Mononuclear cell (primary cell): ENCODE results near the gene TIPIN. TPM values are rescaled to one million over a fixed set of nuclear protein-coding genes. Genes with fewer than 3 reads are reported as not detected.

Experiments
- H3K27me3 ChIP-seq: 2 replicates; pipeline ENCODE4 v1.6.0; 2011; ENCODE audit warnings: low read length, control low read depth; ENCODE audit not compliant: insufficient read depth
- H3K4me1 ChIP-seq: 2 replicates; pipeline ENCODE4 v1.5.1; 2011; ENCODE audit warnings: mild to moderate bottlenecking, low read length, control low read depth; ENCODE audit not compliant: insufficient read depth
- H3K4me3 ChIP-seq: 2 replicates; pipeline ENCODE4 v1.5.1; 2011; ENCODE audit warnings: mild to moderate bottlenecking, low read length, moderate library complexity
- H3K9me3 ChIP-seq: 2 replicates; pipeline ENCODE4 v1.5.1; 2011; ENCODE audit warnings: low read depth, mild to moderate bottlenecking, control low read depth, low read length
- total RNA-seq: library from RNA; depleted of rRNA; stranded (reverse); fragments of >200 nt; gene quantifications from one replicate; pipeline ENCODE4 v1.2.3, GENCODE V29; 2012

Gene TIPIN
- total RNA-seq, 1 donor = 5.5 TPM

- Histone ChIP-seq H3K27me3 (no peaks in the 10 kb centered on the region), H3K9me3 (no peaks in the 10 kb centered on the region), H3K4me3 (no peak overlapping the region), H3K4me1 (peaks cover 31% of the 10 kb centered on the region)
Observed at GRCh38 chr15:66294932-66295235, 61.6 kb downstream of the TIPIN start.

GRCh38 chr15:66294157-66294931 is 62.1 kb downstream of the TIPIN start:
- Histone ChIP-seq H3K4me3 (peak overlapping the region; percentile 54), H3K4me1 (peaks cover 31% of the 10 kb centered on the region), H3K9me3 (no peaks in the 10 kb centered on the region), H3K27me3 (no peaks in the 10 kb centered on the region)

- Histone ChIP-seq H3K27me3 (no peaks in the 10 kb centered on the region), H3K4me1 (peaks cover 31% of the 10 kb centered on the region), H3K9me3 (no peaks in the 10 kb centered on the region), H3K4me3 (peak within 1 kb of the TSS; percentile 54)
Observed at GRCh38 chr15:66293419-66294156, 62.9 kb downstream of the TIPIN start, which contains the start of gene DIS3L. TSS of gene DIS3L (plus strand) at chr15:66293568. CDS start at chr15:66293597, 29 bp downstream.

- no peaks in the 10 kb centered on the region for H3K9me3 ChIP-seq
- H3K27me3 ChIP-seq = no peaks in the 10 kb centered on the region
- peak overlapping the region; percentile 54 for H3K4me3 ChIP-seq
- H3K4me1 ChIP-seq = peaks cover 31% of the 10 kb centered on the region
Observed at GRCh38 chr15:66292571-66293418, 63.7 kb downstream of the TIPIN start.

GRCh38 chr15:66291816-66292570 is 64.5 kb downstream of the TIPIN start:
- Histone ChIP-seq H3K9me3 (no peaks in the 10 kb centered on the region), H3K27me3 (no peaks in the 10 kb centered on the region), H3K4me1 (peaks cover 31% of the 10 kb centered on the region), H3K4me3 (no peak overlapping the region)

GRCh38 chr15:66290518-66290917 is 66.0 kb downstream of the TIPIN start:
- Histone ChIP-seq H3K4me1 (peaks cover 31% of the 10 kb centered on the region), H3K4me3 (no peak overlapping the region), H3K9me3 (no peaks in the 10 kb centered on the region), H3K27me3 (no peaks in the 10 kb centered on the region)

GRCh38 chr15:66290007-66290406 is 66.5 kb downstream of the TIPIN start:
- no peak overlapping the region for H3K4me3 ChIP-seq

GRCh38 chr15:66288551-66289185 is 67.8 kb downstream of the TIPIN start:
- Histone ChIP-seq H3K4me3 (no peak overlapping the region), H3K27me3 (no peaks in the 10 kb centered on the region), H3K4me1 (peaks cover 19% of the 10 kb centered on the region), H3K9me3 (no peaks in the 10 kb centered on the region)

More at GRCh38 chr15:66290007-66290406, 66.5 kb downstream of the TIPIN start:
- no peaks in the 10 kb centered on the region for H3K27me3 ChIP-seq
- peaks cover 29% of the 10 kb centered on the region for H3K4me1 ChIP-seq
- no peaks in the 10 kb centered on the region for H3K9me3 ChIP-seq

- peaks cover 18% of the 10 kb centered on the region for H3K4me1 ChIP-seq
- H3K9me3 ChIP-seq = no peaks in the 10 kb centered on the region
- no peaks in the 10 kb centered on the region for H3K27me3 ChIP-seq
- no peak overlapping the region for H3K4me3 ChIP-seq
Observed at GRCh38 chr15:66288093-66288492, 68.4 kb downstream of the TIPIN start.

GRCh38 chr15:66287461-66288057 is 68.9 kb downstream of the TIPIN start:
- no peak overlapping the region for H3K4me3 ChIP-seq
- peaks cover 13% of the 10 kb centered on the region for H3K4me1 ChIP-seq
- H3K27me3 ChIP-seq = no peaks in the 10 kb centered on the region
- no peaks in the 10 kb centered on the region for H3K9me3 ChIP-seq

Other genes with a start within 250 kb of the TIPIN start
- not detected for gene MEGF11, start 102.9 kb downstream of the TIPIN start, total RNA-seq
- 26.2 TPM for gene DIS3L, start 63.1 kb downstream of the TIPIN start, total RNA-seq
- gene MAP2K1, start 30.2 kb upstream of the TIPIN start, total RNA-seq = 25.8 TPM
- 23.6 TPM for gene SNAPC5, start 141.1 kb upstream of the TIPIN start, total RNA-seq
- gene RPL4, start 148.2 kb upstream of the TIPIN start, total RNA-seq = 4,966 TPM
- 10.2 TPM for gene ZWILCH, start 148.6 kb upstream of the TIPIN start, total RNA-seq
- not detected for gene LCTL, start 209.3 kb upstream of the TIPIN start, total RNA-seq